Measurements from ENCODE around the gene SPATA19. TPM values are rescaled to one million over a fixed set of nuclear protein-coding genes. Genes with fewer than 3 reads are reported as not detected.

Gene SPATA19
- total RNA-seq, 4 donors from 2014 or later: not detected

- TF ChIP-seq POLR2A (IDR thresholded peaks at IDR 0.05) (no peak), CTCF (IDR thresholded peaks at IDR 0.05) (no peak)
- no peaks in the 10 kb centered on the region for H3K27me3 ChIP-seq
- no peak overlapping the region for H3K27ac ChIP-seq
- H3K9me3 ChIP-seq: no peaks in the 10 kb centered on the region
- no peaks in the 10 kb centered on the region for H3K4me1 ChIP-seq
- no peak for DNase-seq
- H3K36me3 ChIP-seq: no peaks in the 10 kb centered on the region
- no peak overlapping the region for H3K4me3 ChIP-seq
- intact Hi-C loops (cut with DNase I; ENCODE audit: low total_unique reads): no loop called here
These were observed 51.9 kb downstream of the SPATA19 start for GRCh38 chr11:133793271-133794035.

GRCh38 chr11:133790995-133791394 lies 54.3 kb downstream of the SPATA19 start:
- Histone ChIP-seq H3K36me3 (no peaks in the 10 kb centered on the region), H3K4me3 (no peak overlapping the region), H3K9me3 (no peaks in the 10 kb centered on the region), H3K27ac (no peak overlapping the region), H3K27me3 (no peaks in the 10 kb centered on the region), H3K4me1 (no peaks in the 10 kb centered on the region)
- intact Hi-C loops (cut with DNase I; ENCODE audit: low total_unique reads): no loop called here
- no peak for DNase-seq
- TF ChIP-seq POLR2A (IDR thresholded peaks at IDR 0.05): no peak
- no peak for TF ChIP-seq CTCF (IDR thresholded peaks at IDR 0.05)

Other genes with a start within 250 kb of the SPATA19 start
- 100 to 1,000 TPM in 1 of 4 donors, 10 to 100 TPM in 2, 1 to 10 TPM in 1; 6.5 to 106 (median 29.1) TPM for gene IGSF9B, start 111.5 kb upstream of the SPATA19 start, total RNA-seq
- 10 to 100 TPM; 51.7 to 86.7 (median 68.1) TPM for gene JAM3, start 223.6 kb upstream of the SPATA19 start, total RNA-seq